Medulla oblongata (tissue), 1 donor: Measurements from ENCODE around the gene GJD4.

ENCODE experiments used
- DNase-seq: peaks from one replicate; pipeline ENCODE4 v3.0.0-alpha.2; 2015; ENCODE audit errors: extremely low spot score

The GJD4 gene

GRCh38 chr10:35579116-35579515, 26.0 kb upstream of the GJD4 start:
- DNase-seq: no peak

GRCh38 chr10:35579726-35580422, 25.3 kb upstream of the GJD4 start:
- no peak for DNase-seq

- DNase-seq: no peak
These were observed 24.7 kb upstream of the GJD4 start for GRCh38 chr10:35580423-35580770.

GRCh38 chr10:35581655-35582054, 23.5 kb upstream of the GJD4 start:
- DNase-seq: no peak

GRCh38 chr10:35584946-35585345, 20.2 kb upstream of the GJD4 start:
- DNase-seq: no peak

GRCh38 chr10:35585356-35585755, 19.8 kb upstream of the GJD4 start:
- no peak for DNase-seq

GRCh38 chr10:35585903-35586535, 19.1 kb upstream of the GJD4 start:
- no peak for DNase-seq

GRCh38 chr10:35588836-35589235, 16.3 kb upstream of the GJD4 start:
- no peak for DNase-seq

GRCh38 chr10:35592441-35592840, 12.7 kb upstream of the GJD4 start:
- DNase-seq: no peak

GRCh38 chr10:35594115-35595079, 10.7 kb upstream of the GJD4 start:
- no peak for DNase-seq

GRCh38 chr10:35595106-35595505, 10.0 kb upstream of the GJD4 start:
- DNase-seq: peak; percentile 8

- no peak for DNase-seq
These were observed 6.8 kb upstream of the GJD4 start for GRCh38 chr10:35598379-35598778.

- no peak for DNase-seq
These were observed 4.9 kb upstream of the GJD4 start for GRCh38 chr10:35600193-35600592.

GRCh38 chr10:35606430-35606829, 1.3 kb downstream of the GJD4 start:
- no peak for DNase-seq

GRCh38 chr10:35607475-35608327, 2.6 kb downstream of the GJD4 start:
- no peak for DNase-seq

GRCh38 chr10:35608328-35608672, 3.2 kb downstream of the GJD4 start:
- no peak for DNase-seq

- no peak for DNase-seq
These were observed 6.6 kb downstream of the GJD4 start for GRCh38 chr10:35611750-35612149.

GRCh38 chr10:35612385-35613106, 7.4 kb downstream of the GJD4 start:
- no peak for DNase-seq

- no peak for DNase-seq
These were observed 7.9 kb downstream of the GJD4 start for GRCh38 chr10:35613107-35613440.

- DNase-seq: no peak
These were observed 8.6 kb downstream of the GJD4 start for GRCh38 chr10:35613597-35614226.

- DNase-seq: no peak
These were observed 9.2 kb downstream of the GJD4 start for GRCh38 chr10:35614312-35614711.
